ENCODE data around the gene MT1E. TPM values are rescaled to one million over a fixed set of nuclear protein-coding genes. Genes with fewer than 3 reads are reported as not detected.
"Not testable (repeated sequence)": the region's sequence is repeated elsewhere in the genome, so short reads cannot be mapped to it uniquely, and the experiment has no call there.

MT1E gene
- total RNA-seq, 2 experiments from 2014 or later = 22.1 to 23.3 TPM

DNA sequence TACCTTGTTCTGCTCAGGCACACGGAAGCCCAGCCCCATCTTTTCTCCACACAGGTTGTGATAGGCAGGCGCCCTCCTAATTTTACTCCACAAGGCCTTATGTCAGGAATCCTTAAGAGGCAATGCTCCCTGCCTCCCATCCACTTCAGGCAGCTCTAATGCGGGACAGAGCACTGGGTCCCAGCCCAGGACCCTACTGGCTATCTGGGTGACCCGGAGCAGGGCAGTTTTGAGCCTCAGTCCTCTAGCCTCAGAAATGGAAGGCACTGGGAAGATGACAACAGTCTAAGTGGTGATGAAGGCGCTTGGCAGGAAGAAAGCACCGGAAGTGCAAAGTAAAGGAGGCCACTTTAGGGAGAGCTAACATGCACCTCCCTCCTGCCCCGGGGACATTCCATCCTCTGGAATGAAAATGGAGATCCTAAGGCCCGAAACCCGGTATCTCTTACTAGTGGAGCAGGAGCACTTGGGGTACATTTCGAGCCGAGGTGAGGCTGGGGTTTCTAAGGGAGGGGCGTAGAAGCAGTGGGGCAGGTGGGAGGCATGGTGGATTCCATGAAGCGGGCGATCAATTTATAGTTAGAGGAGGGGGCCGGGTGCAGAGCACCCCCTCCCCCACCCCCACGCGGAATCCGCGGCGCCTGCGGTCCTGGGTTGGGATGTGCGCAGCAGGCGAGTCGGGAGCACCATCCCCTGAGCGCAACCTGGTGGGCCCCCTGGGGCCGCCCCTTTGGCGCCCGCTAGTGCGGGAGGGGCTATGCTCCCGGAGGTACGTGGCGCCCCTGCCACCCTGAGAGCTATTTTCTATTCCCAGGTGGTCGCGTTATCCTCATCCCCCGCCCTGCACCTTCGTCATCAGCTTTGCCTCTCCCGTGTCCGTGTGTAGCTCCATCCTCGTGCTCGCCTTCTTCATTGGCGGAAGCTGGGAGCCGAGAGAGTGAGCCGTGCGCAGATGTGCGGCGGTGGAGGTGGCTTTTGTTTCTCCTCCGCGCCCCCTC lies 37.1 kb downstream of the MT1E start:
- TF ChIP-seq, protein P1, sequence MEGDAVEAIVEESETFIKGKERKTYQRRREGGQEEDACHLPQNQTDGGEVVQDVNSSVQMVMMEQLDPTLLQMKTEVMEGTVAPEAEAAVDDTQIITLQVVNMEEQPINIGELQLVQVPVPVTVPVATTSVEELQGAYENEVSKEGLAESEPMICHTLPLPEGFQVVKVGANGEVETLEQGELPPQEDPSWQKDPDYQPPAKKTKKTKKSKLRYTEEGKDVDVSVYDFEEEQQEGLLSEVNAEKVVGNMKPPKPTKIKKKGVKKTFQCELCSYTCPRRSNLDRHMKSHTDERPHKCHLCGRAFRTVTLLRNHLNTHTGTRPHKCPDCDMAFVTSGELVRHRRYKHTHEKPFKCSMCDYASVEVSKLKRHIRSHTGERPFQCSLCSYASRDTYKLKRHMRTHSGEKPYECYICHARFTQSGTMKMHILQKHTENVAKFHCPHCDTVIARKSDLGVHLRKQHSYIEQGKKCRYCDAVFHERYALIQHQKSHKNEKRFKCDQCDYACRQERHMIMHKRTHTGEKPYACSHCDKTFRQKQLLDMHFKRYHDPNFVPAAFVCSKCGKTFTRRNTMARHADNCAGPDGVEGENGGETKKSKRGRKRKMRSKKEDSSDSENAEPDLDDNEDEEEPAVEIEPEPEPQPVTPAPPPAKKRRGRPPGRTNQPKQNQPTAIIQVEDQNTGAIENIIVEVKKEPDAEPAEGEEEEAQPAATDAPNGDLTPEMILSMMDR (IDR thresholded peaks at IDR 0.05) = no peak
- H3K27ac Mint-ChIP-seq = peak overlapping the region; percentile 84

DNA sequence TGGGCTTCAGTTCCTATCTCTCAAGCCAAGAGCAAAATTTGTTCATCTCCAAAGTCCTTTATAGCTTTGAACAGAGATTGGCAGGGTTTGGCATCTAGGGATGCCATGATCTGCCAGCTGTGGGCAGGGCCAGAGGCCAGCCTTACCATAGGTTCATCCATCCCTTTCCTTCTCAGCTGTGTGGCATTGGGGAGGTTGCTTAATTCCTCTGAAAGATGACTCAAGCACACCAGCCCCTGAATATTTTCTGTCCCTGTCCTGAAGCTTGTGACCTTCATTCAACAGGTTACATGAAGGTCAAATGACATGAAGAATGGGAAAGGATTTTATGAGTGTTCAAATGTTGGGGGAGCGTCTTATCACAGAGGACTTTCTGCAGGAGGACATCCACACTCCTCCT lies 38.9 kb downstream of the MT1E start:
- DNase-seq = no peak
- no peak for ATAC-seq
- POLR2A ChIA-PET = no interaction called here
- Mint-ChIP-seq H3K27ac (no peak overlapping the region), H3K36me3 (ENCODE audit: low read depth) (peaks cover 5% of the 10 kb centered on the region), H3K4me3 (no peak overlapping the region), H3K4me1 (ENCODE audit: low read depth) (peaks cover 24% of the 10 kb centered on the region), H3K27me3 (peaks cover 46% of the 10 kb centered on the region), H3K9me3 (no peaks in the 10 kb centered on the region)
- intact Hi-C loops (cut with micrococcal nuclease) = no loop called here
- CTCF ChIA-PET = interaction anchor here (0.6 to 1.6 kb wide), 3 partner anchors 18 to 81 kb away, joined by 3 read pairs; no protein-coding TSS in a partner anchor
- TF ChIP-seq, protein P1 (IDR thresholded peaks at IDR 0.05) = no peak

More for the DNA sequence above, 37.1 kb downstream of the MT1E start:
- intact Hi-C loops (cut with micrococcal nuclease) = no loop called here
- Mint-ChIP-seq H3K9me3 (no peaks in the 10 kb centered on the region), H3K36me3 (ENCODE audit: low read depth) (peaks cover 5% of the 10 kb centered on the region), H3K4me3 (peak overlapping the region; percentile 77), H3K27me3 (peaks cover 30% of the 10 kb centered on the region), H3K4me1 (ENCODE audit: low read depth) (peaks cover 20% of the 10 kb centered on the region)
- POLR2A ChIA-PET = interaction anchor here (0.6 to 2.5 kb wide), 4 partner anchors 11 to 30 kb away, joined by 3 to 11 read pairs (median 7); partner anchors contain the start of genes MT1B, MT1M and MT1X
- CTCF ChIA-PET = interaction anchor here (0.7 to 1.6 kb wide), 3 partner anchors 11 to 19 kb away, joined by 3 read pairs; no protein-coding TSS in a partner anchor
- DNase-seq (peak; percentile 64), ATAC-seq (peak; percentile 63)

DNA sequence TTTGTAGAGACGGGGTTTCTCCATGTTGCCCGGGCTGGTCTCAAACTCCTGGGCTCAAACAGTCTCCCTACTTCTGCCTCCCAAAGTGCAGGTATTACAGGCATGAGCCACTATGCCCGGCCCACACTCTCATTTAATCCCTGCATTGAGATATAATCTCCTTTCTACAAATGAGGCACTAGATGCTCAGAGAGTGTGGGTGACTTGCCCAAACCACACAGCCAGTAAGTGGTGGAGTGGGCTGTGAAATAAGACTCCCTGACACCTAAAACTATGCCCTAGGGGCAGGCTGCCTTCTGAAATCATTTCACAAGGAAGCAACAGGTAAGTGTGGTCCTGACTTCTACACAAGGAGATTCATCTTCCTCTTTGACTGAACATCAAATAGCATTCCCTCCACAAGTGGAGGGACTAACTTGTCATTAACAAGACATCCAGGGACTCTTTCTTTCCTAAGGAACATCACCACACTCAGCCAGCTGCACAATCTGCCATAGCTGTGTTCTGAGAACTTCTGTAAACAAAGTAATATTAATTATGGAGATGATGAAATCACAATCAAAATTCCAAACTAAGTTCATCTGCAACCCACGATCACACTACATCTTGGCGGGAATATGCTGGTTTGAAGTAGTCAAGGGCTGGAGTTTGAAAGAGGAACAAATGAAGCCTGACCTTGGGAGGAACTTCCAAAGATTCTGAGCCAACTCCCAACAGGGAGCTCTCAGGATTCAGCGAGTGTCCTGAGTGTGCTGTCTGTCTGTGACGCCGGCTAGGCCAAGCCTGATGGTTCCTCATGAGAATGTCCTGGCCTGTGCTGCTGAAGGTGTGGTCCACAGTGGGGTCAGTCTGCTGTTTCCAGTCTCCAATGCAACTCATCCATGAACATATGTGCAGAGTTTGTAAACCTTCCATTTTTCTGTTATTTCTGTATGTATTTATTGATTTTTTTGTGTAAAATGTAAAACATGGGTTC lies 40.0 kb downstream of the MT1E start:
- CTCF ChIA-PET; H3K36me3 Mint-ChIP-seq (ENCODE audit: low read depth); intact Hi-C loops (cut with micrococcal nuclease); H3K9me3 Mint-ChIP-seq; POLR2A ChIA-PET; ATAC-seq; DNase-seq; H3K27ac Mint-ChIP-seq; H3K4me3 Mint-ChIP-seq: not testable (repeated sequence)
- Mint-ChIP-seq H3K27me3 (peaks cover 56% of the 10 kb centered on the region), H3K4me1 (ENCODE audit: low read depth) (peaks cover 27% of the 10 kb centered on the region)

DNA sequence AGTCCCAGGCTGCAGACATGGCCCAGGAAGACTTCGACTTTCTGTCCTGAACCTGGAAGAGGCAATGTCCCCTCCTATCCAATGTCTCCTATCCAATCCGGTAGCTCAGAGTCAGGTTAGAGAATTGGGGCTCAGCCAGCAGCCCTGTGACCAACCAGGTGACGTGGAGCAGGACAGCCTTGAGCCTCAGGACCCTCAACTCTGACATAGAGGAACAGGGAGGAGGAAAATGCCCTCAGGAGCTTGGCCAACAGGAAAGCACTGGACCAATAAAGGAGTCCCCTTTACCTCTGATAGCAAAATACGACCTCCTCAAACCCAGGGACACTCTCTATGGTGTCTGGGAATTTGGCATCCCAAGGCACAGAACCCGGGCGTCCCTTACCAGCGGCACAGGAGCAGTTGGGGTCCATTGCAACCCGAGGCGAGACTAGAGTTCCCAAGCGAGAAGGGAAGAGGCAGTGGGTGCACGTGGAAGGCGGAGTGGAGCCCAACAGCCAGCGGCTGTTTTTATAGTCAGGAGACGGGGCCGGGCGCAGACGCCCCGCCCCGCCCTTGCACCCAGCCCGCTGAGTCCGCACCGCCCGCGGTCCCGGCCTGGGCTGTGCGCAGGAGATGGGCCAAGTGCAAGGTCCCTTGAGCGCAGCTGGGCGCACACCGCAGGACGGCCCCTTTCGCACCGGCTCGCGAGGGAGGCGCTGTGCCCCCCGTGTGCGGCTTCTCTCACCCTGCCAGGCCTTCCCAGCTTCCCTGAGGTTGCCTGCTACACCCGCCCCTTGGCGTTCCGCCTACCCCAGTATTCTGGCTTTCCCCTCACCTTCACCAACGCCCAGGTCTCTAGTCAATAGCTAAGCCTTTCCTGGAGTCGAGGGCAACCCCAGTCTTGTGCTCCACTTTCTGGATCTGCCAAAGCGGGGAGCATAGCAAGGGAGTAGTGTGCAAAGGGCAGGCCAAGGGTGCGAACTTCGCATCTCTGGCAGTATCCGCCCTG lies 42.3 kb downstream of the MT1E start, which contains the start of gene MT1G:
Gene MT1G (minus strand): TSS at position 485 of the 991 bp plus-strand sequence. CDS start 72 bp downstream, at position 413.
- ATAC-seq (peak; percentile 75), DNase-seq (peak; percentile 58)
- TF ChIP-seq, protein P1 (IDR thresholded peaks at IDR 0.05) = no peak
- Mint-ChIP-seq H3K4me1 (ENCODE audit: low read depth) (peaks cover 20% of the 10 kb centered on the region), H3K4me3 (peak within 1 kb of the TSS; percentile 65), H3K36me3 (ENCODE audit: low read depth) (peaks cover 2% of the 10 kb centered on the region), H3K9me3 (no peaks in the 10 kb centered on the region), H3K27ac (no peak within 1 kb of the TSS), H3K27me3 (peaks cover 72% of the 10 kb centered on the region)
- CTCF ChIA-PET = interaction anchor here (1.0 to 2.0 kb wide), 2 partner anchors 34 to 91 kb away, joined by 3 to 8 read pairs; no protein-coding TSS in a partner anchor
- POLR2A ChIA-PET = interaction anchor here (1.0 to 3.8 kb wide), 6 partner anchors 9 to 34 kb away, joined by 3 to 13 read pairs (median 4); partner anchors contain the start of gene MT1X
- intact Hi-C loops (cut with micrococcal nuclease) = no loop called here
